Esophagus squamous epithelium (tissue), 5 donors: ENCODE measurements around the gene ENOX2. TPM values are rescaled to one million over a fixed set of nuclear protein-coding genes. Genes with fewer than 3 reads are reported as not detected.

Source experiments
- DNase-seq: peaks from one replicate; lab custom pipeline; 2025; lab: John Stamatoyannopoulos, UW
- H3K27ac ChIP-seq, 4 donors: fragments of 200-600 bp; sonication (generic); one replicate each; pipeline ENCODE4 v1.5.1; 2016 to 2019; ENCODE audit warnings: mild to moderate bottlenecking in 1 of 4
- H3K27me3 ChIP-seq, 4 donors: fragments of 200-600 bp; sonication (generic); 1 replicate in 3 of 4; 2 replicates in 1 of 4; pipeline versions ENCODE4 v1.5.1 to v1.6.0; 2017 to 2021; ENCODE audit warnings: antibody characterized with exemption in 1 of 4
- H3K36me3 ChIP-seq, 3 donors: fragments of 200-600 bp; sonication (generic); one replicate each; pipeline ENCODE4 v1.5.1; 2016 to 2019
- H3K4me1 ChIP-seq, 3 donors: fragments of 200-600 bp; sonication (generic); one replicate each; pipeline ENCODE4 v1.5.1; 2017 to 2019
- H3K4me3 ChIP-seq, 4 donors: fragments of 200-600 bp; sonication (generic); 1 replicate in 3 of 4; 2 replicates in 1 of 4; pipeline ENCODE4 v1.5.1; 2016 to 2019; ENCODE audit warnings: mild to moderate bottlenecking in 2 of 4, moderate library complexity in 1 of 4
- H3K9me3 ChIP-seq, 3 donors: fragments of 200-600 bp; sonication (generic); one replicate each; pipeline ENCODE4 v1.5.1; 2016 to 2019
- POLR2A ChIP-seq, 4 donors: fragments of 450-650 bp; IDR thresholded peaks; one replicate each; pipeline ENCODE4 v1.6.1; 2017; ENCODE audit warnings: antibody characterized with exemption in 4 of 4, mild to moderate bottlenecking in 4 of 4, moderate library complexity in 3 of 4
- WGBS, 2 donors: methylation state at CpG; one replicate each; pipeline ENCODE4 v1.1.5; 2018; 5-methylcytosine and 5-hydroxymethylcytosine counted together
- intact Hi-C: fragments of 100-400 bp; cut with DNase I; formaldehyde crosslinking; loops from one replicate; pipeline ENCODE4 v1.15.0; 2022
- total RNA-seq, 4 donors: library from RNA; depleted of rRNA; stranded (reverse); fragments of >200 nt; gene quantifications; one replicate each; pipeline ENCODE4 v1.1.0, GENCODE V29; 2016
- TF ChIP-seq, protein P1 (sequence below), 6 experiments: fragments of 450-650 bp in 4 of 6; fragments of 200-600 bp in 2 of 6; sonication (generic) in 2 of 6; IDR thresholded peaks; one replicate each; pipeline ENCODE4 v1.5.1; 2016 to 2019; ENCODE audit warnings: antibody characterized with exemption in 6 of 6, mild to moderate bottlenecking in 4 of 6, moderate library complexity in 4 of 6
- donor health status: DM: yes; HTN: yes; CAD: no.

ENOX2 gene
- total RNA-seq, 4 donors from 2014 or later: 5.4 to 13.7 (median 11.4) TPM

DNA sequence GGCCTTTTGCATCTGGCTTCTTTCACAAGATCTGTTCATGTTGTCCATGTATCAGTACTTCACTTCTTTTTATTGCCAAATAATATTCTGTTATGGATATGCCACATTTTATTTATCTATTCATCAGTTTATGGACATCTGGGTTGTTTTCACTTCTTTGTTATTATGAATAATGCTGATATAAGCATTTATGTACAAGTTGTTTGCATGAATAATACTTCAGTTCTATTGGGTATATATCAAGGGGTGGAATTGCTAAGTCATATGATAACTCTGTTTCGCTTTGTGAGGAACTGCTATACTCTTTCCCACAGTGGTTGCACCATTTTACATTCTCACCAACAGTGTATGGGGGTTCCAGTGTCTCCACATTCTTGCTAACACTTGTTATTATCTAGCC, 310.8 kb downstream of the ENOX2 start:
- WGBS, 2 donors: 87% methylated on average over 1 of the region's 1 CpG; no CpG with 5 or more reads in 1 of the 2 donors

DNA sequence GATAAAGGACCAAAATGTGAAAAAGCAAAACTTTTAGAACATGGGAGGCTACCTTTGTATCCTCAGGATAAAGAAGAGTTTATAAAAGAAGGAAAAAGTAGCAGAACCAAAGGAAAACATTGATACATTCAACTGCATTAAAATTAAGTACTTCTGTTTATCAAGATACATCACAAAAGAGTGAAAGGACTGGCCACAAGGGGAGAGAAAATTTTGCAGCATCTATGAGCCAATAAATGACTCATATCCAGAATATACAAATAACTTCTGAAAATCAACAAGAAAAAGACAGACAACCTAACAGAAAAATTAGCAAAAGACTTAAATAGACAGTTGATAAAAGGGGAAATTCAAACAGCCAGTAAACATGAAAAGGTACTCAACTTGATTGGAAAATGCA, 324.1 kb downstream of the ENOX2 start:
- H3K27ac ChIP-seq: no peak overlapping the region
- no peak for TF ChIP-seq POLR2A (IDR thresholded peaks at IDR 0.05)
- TF ChIP-seq, protein P1, sequence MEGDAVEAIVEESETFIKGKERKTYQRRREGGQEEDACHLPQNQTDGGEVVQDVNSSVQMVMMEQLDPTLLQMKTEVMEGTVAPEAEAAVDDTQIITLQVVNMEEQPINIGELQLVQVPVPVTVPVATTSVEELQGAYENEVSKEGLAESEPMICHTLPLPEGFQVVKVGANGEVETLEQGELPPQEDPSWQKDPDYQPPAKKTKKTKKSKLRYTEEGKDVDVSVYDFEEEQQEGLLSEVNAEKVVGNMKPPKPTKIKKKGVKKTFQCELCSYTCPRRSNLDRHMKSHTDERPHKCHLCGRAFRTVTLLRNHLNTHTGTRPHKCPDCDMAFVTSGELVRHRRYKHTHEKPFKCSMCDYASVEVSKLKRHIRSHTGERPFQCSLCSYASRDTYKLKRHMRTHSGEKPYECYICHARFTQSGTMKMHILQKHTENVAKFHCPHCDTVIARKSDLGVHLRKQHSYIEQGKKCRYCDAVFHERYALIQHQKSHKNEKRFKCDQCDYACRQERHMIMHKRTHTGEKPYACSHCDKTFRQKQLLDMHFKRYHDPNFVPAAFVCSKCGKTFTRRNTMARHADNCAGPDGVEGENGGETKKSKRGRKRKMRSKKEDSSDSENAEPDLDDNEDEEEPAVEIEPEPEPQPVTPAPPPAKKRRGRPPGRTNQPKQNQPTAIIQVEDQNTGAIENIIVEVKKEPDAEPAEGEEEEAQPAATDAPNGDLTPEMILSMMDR (IDR thresholded peaks at IDR 0.05): no peak
- H3K4me1 ChIP-seq: no peaks in the 10 kb centered on the region
- no peaks in the 10 kb centered on the region for H3K9me3 ChIP-seq
- H3K27me3 ChIP-seq: no peaks in the 10 kb centered on the region
- intact Hi-C loops: no loop called here
- no peak for DNase-seq
- no peak overlapping the region for H3K4me3 ChIP-seq
- H3K36me3 ChIP-seq: no peaks in the 10 kb centered on the region

More for the DNA sequence above, 310.8 kb downstream of the ENOX2 start:
- Histone ChIP-seq H3K27ac (no peak overlapping the region), H3K4me3 (no peak overlapping the region), H3K36me3 (no peaks in the 10 kb centered on the region), H3K27me3 (no peaks in the 10 kb centered on the region), H3K9me3 (no peaks in the 10 kb centered on the region), H3K4me1 (peaks cover 0 to 5% (median 0%) of the 10 kb centered on the region in 3 donors)
- intact Hi-C loops: no loop called here
- TF ChIP-seq POLR2A (IDR thresholded peaks at IDR 0.05): no peak
- TF ChIP-seq, protein P1 (IDR thresholded peaks at IDR 0.05): no peak
- no peak for DNase-seq

DNA sequence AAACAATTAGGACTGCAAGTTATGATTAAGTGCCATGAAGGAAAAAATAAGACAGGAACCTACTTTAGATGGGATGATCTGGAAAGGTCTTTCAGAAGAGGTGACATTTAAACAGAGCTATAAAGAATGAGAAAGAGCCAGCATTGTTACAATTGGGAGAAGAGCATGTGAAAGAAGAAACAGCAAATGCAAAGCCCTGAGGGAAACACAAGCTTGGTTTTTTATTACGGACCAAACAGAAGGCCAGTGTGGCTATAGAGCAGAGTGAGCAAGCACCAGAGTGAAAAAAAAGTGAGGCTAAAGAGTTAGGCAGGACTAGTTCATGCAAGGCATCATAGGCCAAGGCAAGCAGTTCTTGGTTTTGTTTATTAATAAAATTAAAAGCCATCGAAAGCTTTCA, 325.6 kb downstream of the ENOX2 start:
- 75 to 83% methylated on average over 2 of the region's 2 CpGs for WGBS, 2 donors
- no peak for TF ChIP-seq POLR2A (IDR thresholded peaks at IDR 0.05)
- TF ChIP-seq, protein P1 (IDR thresholded peaks at IDR 0.05): no peak
- Histone ChIP-seq H3K4me3 (no peak overlapping the region), H3K36me3 (no peaks in the 10 kb centered on the region), H3K9me3 (no peaks in the 10 kb centered on the region), H3K4me1 (no peaks in the 10 kb centered on the region), H3K27me3 (no peaks in the 10 kb centered on the region), H3K27ac (no peak overlapping the region)
- no peak for DNase-seq
- intact Hi-C loops: no loop called here

DNA sequence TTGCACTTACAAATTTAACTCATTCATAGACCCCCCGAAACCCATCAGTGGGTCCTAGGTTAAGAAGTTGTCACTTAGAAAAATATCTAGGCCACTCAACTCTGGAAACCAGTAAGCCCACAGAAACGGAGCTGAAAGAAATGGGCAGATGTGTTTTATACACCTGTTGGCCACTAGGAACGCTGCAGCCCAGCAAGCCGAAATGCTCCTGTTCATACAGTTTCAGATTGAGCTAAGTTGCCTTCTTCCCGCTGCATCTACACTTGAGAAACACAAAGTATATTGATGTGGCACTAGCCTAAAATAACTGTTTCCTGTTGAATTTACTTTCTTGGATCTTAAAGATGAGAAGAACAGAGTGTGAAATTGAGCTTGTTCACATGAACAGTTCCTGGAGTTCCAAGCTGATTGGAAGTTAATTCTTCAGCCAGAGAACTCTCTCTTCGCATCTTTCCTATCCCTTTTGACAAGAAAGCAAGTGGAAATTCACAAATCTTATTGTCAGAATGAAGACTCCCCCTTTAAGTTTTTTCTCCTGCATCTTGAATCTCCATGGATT, 327.1 kb downstream of the ENOX2 start:
- TF ChIP-seq, protein P1 (IDR thresholded peaks at IDR 0.05): peak in 4 of 6 experiments; percentile 49 to 55 (median 52)
- no peak for TF ChIP-seq POLR2A (IDR thresholded peaks at IDR 0.05)
- no peak for DNase-seq
- 26 to 31% methylated on average over 6 of the region's 6 CpGs for WGBS, 2 donors
- Histone ChIP-seq H3K36me3 (no peaks in the 10 kb centered on the region), H3K9me3 (no peaks in the 10 kb centered on the region), H3K27me3 (no peaks in the 10 kb centered on the region), H3K4me1 (no peaks in the 10 kb centered on the region), H3K4me3 (no peak overlapping the region), H3K27ac (no peak overlapping the region)
- intact Hi-C loops: no loop called here

Other genes starting within 250 kb of the ENOX2 start
- gene ARHGAP36, start 155.1 kb upstream of the ENOX2 start, total RNA-seq: not detected